Measurements from ENCODE around the gene DMGDH.

Gene DMGDH

GRCh38 chr5:78972654-78973428 is 96.6 kb downstream of the DMGDH start:
- DNase-seq: no peak

- DNase-seq: no peak
Measured at GRCh38 chr5:78971998-78972397, 97.5 kb downstream of the DMGDH start.

GRCh38 chr5:78968781-78969180 is 100.7 kb downstream of the DMGDH start:
- no peak for DNase-seq

- no peak for DNase-seq
Measured at GRCh38 chr5:78964889-78965288, 104.6 kb downstream of the DMGDH start.

GRCh38 chr5:78961743-78962142 is 107.7 kb downstream of the DMGDH start:
- DNase-seq: no peak

GRCh38 chr5:78959767-78960166 is 109.7 kb downstream of the DMGDH start:
- no peak for DNase-seq

GRCh38 chr5:78958672-78959445 is 110.6 kb downstream of the DMGDH start:
- no peak for DNase-seq

GRCh38 chr5:78956901-78957300 is 112.6 kb downstream of the DMGDH start:
- no peak for DNase-seq

GRCh38 chr5:78953092-78953800 is 116.2 kb downstream of the DMGDH start:
- no peak for DNase-seq

All from GOT3 (cell line).